RWPE1 (cell line): ENCODE measurements around the gene CBLB.

Experiments
- CTCF ChIA-PET: fragments of 350-600 bp; sonication (Branson Sonifier 250); formaldehyde crosslinking; extraction: SDS; loops from one replicate; lab custom pipeline; 2021; lab: Yijun Ruan, JAX
- POLR2A ChIA-PET: fragments of 400-600 bp; formaldehyde crosslinking; extraction: SDS; loops from one replicate; lab custom pipeline; 2020; ENCODE audit warnings: antibody characterized with exemption; ENCODE audit not compliant: low non-redundant PET; lab: Yijun Ruan, JAX
- DNase-seq: peaks from one replicate; pipeline ENCODE4 v3.0.0; 2012; ENCODE audit warnings: low spot score
- H3K27ac ChIP-seq: fragments of 450-650 bp; 2 replicates; pipeline ENCODE4 v1.5.1; 2017
- TF ChIP-seq, protein P1 (sequence below): fragments of 450-650 bp; conservative IDR thresholded peaks from 2 replicates; pipeline ENCODE4 v1.5.1; 2017; ENCODE audit warnings: low read depth, mild to moderate bottlenecking

Gene CBLB

DNA sequence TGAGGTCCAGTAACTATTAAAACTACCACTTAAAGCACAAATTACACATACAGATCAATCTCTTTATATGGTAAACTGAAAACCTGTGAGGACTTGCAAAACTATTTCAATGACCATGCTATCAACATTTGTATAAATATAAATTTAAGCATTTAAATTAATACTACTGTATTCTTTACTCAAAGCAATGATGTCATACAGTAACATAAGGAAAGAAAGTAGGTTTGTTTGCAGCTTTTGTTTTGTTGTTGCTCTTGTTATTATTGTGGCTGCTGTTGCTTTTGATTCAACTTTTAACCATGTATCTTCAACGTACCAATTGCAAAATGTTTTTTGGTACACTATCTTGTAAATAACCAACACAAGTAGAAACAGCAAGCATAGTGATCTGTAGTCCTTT lies 22.0 kb downstream of the CBLB start:
- CTCF ChIA-PET, result interaction anchor here (0.6 kb wide), 1 partner anchor 75 kb away, joined by 3 read pairs; no protein-coding TSS in a partner anchor
- no peak for DNase-seq
- TF ChIP-seq, protein P1, sequence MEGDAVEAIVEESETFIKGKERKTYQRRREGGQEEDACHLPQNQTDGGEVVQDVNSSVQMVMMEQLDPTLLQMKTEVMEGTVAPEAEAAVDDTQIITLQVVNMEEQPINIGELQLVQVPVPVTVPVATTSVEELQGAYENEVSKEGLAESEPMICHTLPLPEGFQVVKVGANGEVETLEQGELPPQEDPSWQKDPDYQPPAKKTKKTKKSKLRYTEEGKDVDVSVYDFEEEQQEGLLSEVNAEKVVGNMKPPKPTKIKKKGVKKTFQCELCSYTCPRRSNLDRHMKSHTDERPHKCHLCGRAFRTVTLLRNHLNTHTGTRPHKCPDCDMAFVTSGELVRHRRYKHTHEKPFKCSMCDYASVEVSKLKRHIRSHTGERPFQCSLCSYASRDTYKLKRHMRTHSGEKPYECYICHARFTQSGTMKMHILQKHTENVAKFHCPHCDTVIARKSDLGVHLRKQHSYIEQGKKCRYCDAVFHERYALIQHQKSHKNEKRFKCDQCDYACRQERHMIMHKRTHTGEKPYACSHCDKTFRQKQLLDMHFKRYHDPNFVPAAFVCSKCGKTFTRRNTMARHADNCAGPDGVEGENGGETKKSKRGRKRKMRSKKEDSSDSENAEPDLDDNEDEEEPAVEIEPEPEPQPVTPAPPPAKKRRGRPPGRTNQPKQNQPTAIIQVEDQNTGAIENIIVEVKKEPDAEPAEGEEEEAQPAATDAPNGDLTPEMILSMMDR, result no peak
- H3K27ac ChIP-seq, result no peak overlapping the region
- POLR2A ChIA-PET, result no interaction called here

DNA sequence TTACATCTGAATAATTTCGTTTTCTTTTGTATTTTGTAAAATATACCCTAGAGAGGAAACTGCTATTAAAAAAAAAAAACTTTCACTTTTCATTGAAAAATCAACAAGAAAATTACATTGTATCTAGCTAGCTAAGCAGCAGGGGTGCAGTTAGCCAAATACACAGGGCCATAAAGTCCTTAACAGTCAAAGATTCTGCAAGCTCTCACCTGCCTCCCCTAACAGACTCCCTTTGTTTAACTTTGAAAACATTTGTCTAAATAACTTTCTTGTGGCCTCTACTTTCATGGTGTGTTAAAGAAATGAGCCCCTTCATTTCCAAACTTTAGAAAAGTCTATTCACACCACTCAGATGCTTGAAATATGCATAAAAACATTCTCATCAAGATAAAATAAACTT lies 23.3 kb downstream of the CBLB start:
- TF ChIP-seq, protein P1, result no peak
- DNase-seq, result no peak
- ChIA-PET CTCF (interaction anchor here (0.6 kb wide), 1 partner anchor 321 kb away, joined by 7 read pairs; no protein-coding TSS in a partner anchor), POLR2A (no interaction called here)
- no peak overlapping the region for H3K27ac ChIP-seq

DNA sequence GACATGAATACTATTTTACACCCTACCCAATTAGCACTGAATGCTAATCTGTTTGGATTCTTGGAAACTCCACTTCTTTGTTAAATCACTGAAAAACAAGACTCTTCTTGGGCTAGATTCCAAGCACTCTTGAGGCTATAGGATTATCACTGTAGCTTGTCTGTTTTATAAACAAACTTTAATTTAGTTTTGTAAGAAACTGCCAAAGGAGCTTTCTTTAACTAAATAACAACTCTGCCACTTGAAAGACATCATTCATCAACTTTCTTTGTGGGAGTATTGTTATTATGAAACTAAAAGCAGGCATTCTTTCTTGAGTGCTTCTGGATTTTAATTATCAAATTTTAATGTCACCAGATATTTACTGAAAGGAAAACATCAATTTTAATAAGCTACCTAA lies 24.1 kb downstream of the CBLB start:
- no peak for DNase-seq
- CTCF ChIA-PET, result no interaction called here
- H3K27ac ChIP-seq, result no peak overlapping the region
- TF ChIP-seq, protein P1, result no peak
- POLR2A ChIA-PET, result no interaction called here

DNA sequence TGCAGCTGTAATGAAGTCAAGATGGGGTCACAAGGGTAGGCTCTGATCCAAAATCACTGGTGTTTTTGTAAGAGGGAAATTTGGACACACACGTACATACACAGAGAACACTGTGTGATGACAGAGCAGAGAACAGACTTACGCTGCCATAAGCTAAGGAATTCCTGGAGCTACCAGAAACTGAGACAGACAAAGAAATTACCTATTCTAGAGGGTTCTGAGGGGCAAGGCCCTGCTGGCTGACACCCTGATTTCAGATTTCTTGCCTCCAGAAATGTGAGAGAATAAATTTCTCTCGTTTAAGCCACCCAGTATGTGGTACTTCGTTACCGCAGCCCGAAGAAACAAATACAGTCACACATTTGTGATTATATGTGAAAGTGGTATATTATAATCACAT lies 24.8 kb downstream of the CBLB start:
- ChIA-PET CTCF (no interaction called here), POLR2A (no interaction called here)
- no peak overlapping the region for H3K27ac ChIP-seq
- TF ChIP-seq, protein P1, result no peak
- no peak for DNase-seq

DNA sequence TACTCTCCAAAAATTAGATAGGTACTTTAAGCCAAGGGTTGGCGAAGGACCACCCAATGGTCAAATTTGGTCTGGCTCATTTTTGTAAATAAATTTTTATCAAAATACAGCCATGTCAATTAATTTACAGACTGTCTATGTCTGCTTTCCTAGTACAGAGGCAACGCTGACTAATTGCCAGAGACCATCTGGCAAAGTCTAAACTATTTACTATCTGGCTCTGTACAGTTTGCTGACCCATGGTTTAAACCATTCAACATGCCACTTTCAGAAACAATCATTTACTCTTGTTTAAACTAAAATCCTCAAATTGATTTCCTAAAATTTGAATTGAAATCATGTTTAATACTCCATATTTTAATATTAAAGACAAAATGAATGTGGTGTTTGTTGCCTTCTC lies 25.9 kb downstream of the CBLB start:
- no peak overlapping the region for H3K27ac ChIP-seq
- CTCF ChIA-PET, result no interaction called here
- TF ChIP-seq, protein P1, result no peak
- DNase-seq, result no peak
- POLR2A ChIA-PET, result no interaction called here

DNA sequence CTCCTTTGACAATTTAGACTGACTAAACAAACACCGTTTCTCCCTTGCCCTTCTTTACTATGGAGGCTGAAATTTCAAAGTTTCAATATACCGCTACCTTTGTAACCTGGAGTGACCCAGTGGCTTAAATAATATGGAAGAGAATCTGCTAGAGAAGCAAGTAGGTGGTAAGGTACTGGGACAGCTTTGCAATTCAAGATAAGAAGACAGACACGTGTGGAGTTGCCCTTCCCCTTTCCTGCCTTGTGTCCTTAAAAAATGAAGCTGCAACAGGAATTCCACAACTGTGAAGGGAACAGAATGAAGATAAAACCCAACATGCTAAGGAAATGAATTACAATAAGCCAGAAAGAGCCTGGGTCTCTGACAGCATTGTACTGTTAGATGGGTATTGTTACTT lies 26.4 kb downstream of the CBLB start:
- DNase-seq, result no peak
- CTCF ChIA-PET, result interaction anchor here (0.6 kb wide), 1 partner anchor 767 kb away, joined by 3 read pairs; no protein-coding TSS in a partner anchor
- POLR2A ChIA-PET, result no interaction called here
- H3K27ac ChIP-seq, result no peak overlapping the region
- TF ChIP-seq, protein P1, result no peak
